Neural progenitor cell (in vitro differentiated cells): ENCODE measurements around the gene MGST2. TPM values are rescaled to one million over a fixed set of nuclear protein-coding genes. Genes with fewer than 3 reads are reported as not detected.

Experiments
- DNase-seq: peaks from one replicate; pipeline ENCODE4 v3.0.0-alpha.2; 2016; ENCODE audit warnings: low spot score
- H2AFZ ChIP-seq: fragments of 200-600 bp; sonication (generic); replicated peaks from 2 replicates; pipeline ENCODE4 v1.6.1; 2016; ENCODE audit warnings: antibody characterized with exemption
- H3F3A ChIP-seq: fragments of 200-600 bp; sonication (generic); 2 replicates; pipeline ENCODE4 v1.6.1; 2016; ENCODE audit warnings: antibody characterized with exemption, low read depth
- H3K27ac ChIP-seq: fragments of 200-600 bp; sonication (generic); 2 replicates; pipeline ENCODE4 v1.5.1; 2016; ENCODE audit warnings: mild to moderate bottlenecking
- H3K27me3 ChIP-seq: fragments of 200-600 bp; sonication (generic); 2 replicates; pipeline ENCODE4 v1.6.1; 2016; ENCODE audit warnings: mild to moderate bottlenecking, moderate library complexity
- H3K36me3 ChIP-seq: fragments of 200-600 bp; sonication (generic); 2 replicates; pipeline ENCODE4 v1.5.1; 2016
- H3K4me1 ChIP-seq: fragments of 200-600 bp; sonication (generic); 2 replicates; pipeline ENCODE4 v1.6.1; 2016; ENCODE audit warnings: mixed run types
- H3K4me2 ChIP-seq: fragments of 200-600 bp; sonication (generic); 2 replicates; pipeline ENCODE4 v1.6.1; 2016
- H3K4me3 ChIP-seq: fragments of 200-600 bp; sonication (generic); 2 replicates; pipeline ENCODE4 v1.5.1; 2016
- H3K79me2 ChIP-seq: fragments of 200-600 bp; sonication (generic); 2 replicates; pipeline ENCODE4 v1.6.1; 2016; ENCODE audit warnings: low read depth
- H3K9ac ChIP-seq: fragments of 200-600 bp; sonication (generic); 2 replicates; pipeline ENCODE4 v1.6.1; 2016
- H3K9me3 ChIP-seq: fragments of 200-600 bp; sonication (generic); 2 replicates; pipeline ENCODE4 v1.5.1; 2016; ENCODE audit warnings: low read depth
- H4K20me1 ChIP-seq: fragments of 200-600 bp; sonication (generic); 2 replicates; pipeline ENCODE4 v1.6.1; 2016; ENCODE audit warnings: low read depth
- H3K27ac Mint-ChIP-seq: 3 replicates; pipeline ENCODE4 v1.8.0; 2021; ENCODE audit warnings: mixed read lengths
- H3K27me3 Mint-ChIP-seq: 2 replicates; pipeline ENCODE4 v1.8.0; 2022; ENCODE audit warnings: low read depth, mild to moderate bottlenecking, inconsistent platforms, moderate library complexity, mixed read lengths; ENCODE audit not compliant: insufficient read depth
- H3K36me3 Mint-ChIP-seq: 3 replicates; pipeline ENCODE4 v1.8.0; 2021; ENCODE audit warnings: mixed read lengths
- H3K4me1 Mint-ChIP-seq: 3 replicates; pipeline ENCODE4 v1.8.0; 2021; ENCODE audit warnings: mixed read lengths
- H3K4me3 Mint-ChIP-seq: 3 replicates; pipeline ENCODE4 v1.8.0; 2021; ENCODE audit warnings: mild to moderate bottlenecking, moderate library complexity, mixed read lengths
- H3K9me3 Mint-ChIP-seq: 3 replicates; pipeline ENCODE4 v1.8.0; 2020; ENCODE audit warnings: mixed read lengths
- CTCF ChIP-seq: fragments of 200-600 bp; sonication (generic); IDR thresholded peaks from 2 replicates; pipeline ENCODE4 v1.5.1; 2017; ENCODE audit warnings: antibody characterized with exemption, mild to moderate bottlenecking
- EZH2 ChIP-seq: fragments of 200-600 bp; sonication (generic); IDR thresholded peaks from 2 replicates; pipeline ENCODE4 v1.6.1; 2017; ENCODE audit warnings: antibody characterized with exemption, mild to moderate bottlenecking, moderate library complexity
- EZH2phosphoT487 ChIP-seq: fragments of 200-600 bp; sonication (generic); IDR thresholded peaks from 2 replicates; pipeline ENCODE4 v1.6.1; 2017; ENCODE audit warnings: antibody characterized with exemption
- total RNA-seq: library from RNA; depleted of rRNA; stranded (reverse); fragments of >200 nt; gene quantifications from 2 replicates; pipeline ENCODE4 v1.2.3, GENCODE V29; 2015; ENCODE audit warnings: low replicate concordance

Gene MGST2
- total RNA-seq, 1 donor from 2014 or later, result 4.4 TPM

DNA sequence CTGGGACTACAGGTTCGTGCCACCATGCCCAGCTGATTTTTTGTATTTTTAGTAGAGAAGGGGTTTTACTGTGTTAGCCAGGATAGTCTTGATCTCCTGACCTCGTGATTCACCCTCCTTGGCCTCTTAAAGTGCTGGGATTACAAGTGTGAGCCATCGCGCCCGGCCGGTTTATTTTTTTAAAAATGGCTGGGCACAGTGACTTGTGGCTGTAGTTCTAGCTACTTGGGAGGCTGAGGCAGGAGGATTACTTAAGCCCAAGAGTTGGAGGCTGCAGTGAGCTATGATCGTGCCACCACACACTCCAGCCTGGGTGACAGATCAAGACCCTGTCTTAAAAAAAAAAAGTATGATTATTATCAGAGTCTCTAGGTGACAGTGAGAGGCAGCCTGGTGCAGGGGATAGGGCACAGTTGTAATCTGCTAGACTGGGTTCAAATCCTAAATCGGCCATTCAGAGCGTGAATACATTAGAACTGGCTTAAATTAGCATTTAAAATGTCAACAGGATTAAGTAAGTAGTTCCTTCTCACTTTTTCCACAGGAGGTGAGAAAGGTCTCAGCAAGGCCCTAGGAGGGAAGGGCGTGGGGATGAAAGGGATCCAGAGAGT is 435 bp upstream of the MGST2 start:
- H3F3A ChIP-seq, result peaks cover 22% of the 10 kb centered on the region
- H3K4me1 ChIP-seq, result peaks cover 14% of the 10 kb centered on the region
- H3K9me3 Mint-ChIP-seq, result no peaks in the 10 kb centered on the region
- H3K4me3 Mint-ChIP-seq, result peak overlapping the region; percentile 87
- H4K20me1 ChIP-seq, result no peaks in the 10 kb centered on the region
- no peaks in the 10 kb centered on the region for H3K79me2 ChIP-seq
- H3K27ac Mint-ChIP-seq, result peak overlapping the region; percentile 96
- H3K36me3 ChIP-seq, result no peaks in the 10 kb centered on the region
- no peaks in the 10 kb centered on the region for H3K9me3 ChIP-seq
- H3K4me1 Mint-ChIP-seq, result peaks cover 37% of the 10 kb centered on the region
- no peak overlapping the region for H3K27ac ChIP-seq
- H3K36me3 Mint-ChIP-seq, result no peaks in the 10 kb centered on the region
- H3K4me2 ChIP-seq, result peak overlapping the region; percentile 77
- no peak for TF ChIP-seq EZH2phosphoT487
- no peak for TF ChIP-seq CTCF
- no peak for TF ChIP-seq EZH2
- H3K9ac ChIP-seq, result no peak overlapping the region
- peaks cover 4% of the 10 kb centered on the region for H3K27me3 Mint-ChIP-seq
- H2AFZ ChIP-seq, result peak overlapping the region; percentile 94
- no peak for DNase-seq
- peak overlapping the region; percentile 41 for H3K4me3 ChIP-seq
- H3K27me3 ChIP-seq, result no peaks in the 10 kb centered on the region

DNA sequence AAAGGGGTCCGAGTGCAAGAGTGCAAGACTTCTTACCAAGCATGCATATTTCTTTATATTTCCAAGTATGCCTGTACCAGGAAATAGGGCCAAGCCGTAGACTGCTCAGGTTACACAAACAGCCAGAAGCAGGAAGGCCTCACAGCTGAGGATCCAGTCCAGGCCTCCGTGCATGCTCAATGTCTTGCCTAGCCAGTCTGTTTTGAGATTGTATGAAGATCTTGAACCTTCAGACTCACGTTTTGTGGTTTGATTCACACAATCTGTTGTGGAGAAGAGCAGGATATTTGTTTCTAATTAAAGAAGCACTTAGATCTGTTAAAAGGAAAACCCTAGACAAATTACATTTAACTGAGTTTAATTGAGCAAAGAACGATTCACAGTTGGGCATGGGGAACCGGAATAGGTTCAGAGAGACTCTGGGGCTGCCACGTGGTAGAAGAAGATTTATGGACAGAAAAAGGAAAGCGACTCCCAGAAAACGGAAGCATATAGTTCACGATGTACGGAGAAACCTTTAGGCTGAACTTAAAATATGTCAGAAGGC is 1.2 kb downstream of the MGST2 start:
- Mint-ChIP-seq H3K4me1 (peaks cover 36% of the 10 kb centered on the region), H3K27me3 (peaks cover 4% of the 10 kb centered on the region), H3K9me3 (peaks cover 3% of the 10 kb centered on the region), H3K36me3 (no peaks in the 10 kb centered on the region), H3K27ac (peak overlapping the region; percentile 96), H3K4me3 (peak overlapping the region; percentile 87)
- H2AFZ ChIP-seq, result no peak overlapping the region
- H3K27ac ChIP-seq, result no peak overlapping the region
- H3K4me2 ChIP-seq, result peak overlapping the region; percentile 77
- H3K4me3 ChIP-seq, result no peak overlapping the region
- H3K36me3 ChIP-seq, result no peaks in the 10 kb centered on the region
- H3K9me3 ChIP-seq, result no peaks in the 10 kb centered on the region
- peaks cover 19% of the 10 kb centered on the region for H3K4me1 ChIP-seq
- peak; percentile 19 for DNase-seq
- TF ChIP-seq EZH2 (no peak), CTCF (no peak), EZH2phosphoT487 (no peak)
- no peak overlapping the region for H3K9ac ChIP-seq
- no peaks in the 10 kb centered on the region for H3K27me3 ChIP-seq
- peaks cover 22% of the 10 kb centered on the region for H3F3A ChIP-seq
- H4K20me1 ChIP-seq, result no peaks in the 10 kb centered on the region
- H3K79me2 ChIP-seq, result no peaks in the 10 kb centered on the region

DNA sequence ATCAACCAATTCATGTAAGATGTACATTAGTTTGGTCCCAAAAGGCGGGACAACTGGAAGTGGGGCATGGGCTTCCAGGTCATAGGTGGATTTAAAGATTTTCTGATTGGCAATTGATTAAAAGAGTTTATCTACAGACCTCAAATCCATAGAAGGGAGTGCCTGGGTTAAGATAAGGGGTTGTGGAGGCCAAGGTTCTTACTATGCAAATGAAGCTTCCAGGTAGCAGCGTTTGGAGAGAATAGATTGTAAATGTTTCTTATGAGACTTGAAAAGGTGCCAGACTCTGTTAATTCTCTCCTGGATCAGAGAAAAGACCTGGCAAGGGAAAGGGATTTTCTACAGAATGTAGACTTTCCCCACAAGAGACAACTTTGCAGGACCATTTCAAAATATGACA is 2.4 kb downstream of the MGST2 start:
- no peak overlapping the region for H3K27ac Mint-ChIP-seq

More for the DNA sequence above, 2.4 kb downstream of the MGST2 start:
- peaks cover 3% of the 10 kb centered on the region for H3K9me3 Mint-ChIP-seq
- H3K4me3 ChIP-seq, result no peak overlapping the region
- peaks cover 5% of the 10 kb centered on the region for H3K27me3 Mint-ChIP-seq
- H3K9me3 ChIP-seq, result no peaks in the 10 kb centered on the region
- no peaks in the 10 kb centered on the region for H3K27me3 ChIP-seq
- H3K4me3 Mint-ChIP-seq, result no peak overlapping the region
- H3K4me1 Mint-ChIP-seq, result peaks cover 36% of the 10 kb centered on the region
- no peaks in the 10 kb centered on the region for H4K20me1 ChIP-seq
- peaks cover 22% of the 10 kb centered on the region for H3F3A ChIP-seq
- no peak overlapping the region for H3K27ac ChIP-seq
- DNase-seq, result no peak
- no peak for TF ChIP-seq EZH2phosphoT487
- no peak for TF ChIP-seq CTCF
- TF ChIP-seq EZH2, result no peak
- no peaks in the 10 kb centered on the region for H3K36me3 ChIP-seq
- H3K79me2 ChIP-seq, result no peaks in the 10 kb centered on the region
- H3K4me1 ChIP-seq, result peaks cover 19% of the 10 kb centered on the region
- H3K9ac ChIP-seq, result no peak overlapping the region
- no peak overlapping the region for H2AFZ ChIP-seq
- no peaks in the 10 kb centered on the region for H3K36me3 Mint-ChIP-seq
- no peak overlapping the region for H3K4me2 ChIP-seq
